ENCODE results near the gene STARD7.

Gene STARD7

DNA sequence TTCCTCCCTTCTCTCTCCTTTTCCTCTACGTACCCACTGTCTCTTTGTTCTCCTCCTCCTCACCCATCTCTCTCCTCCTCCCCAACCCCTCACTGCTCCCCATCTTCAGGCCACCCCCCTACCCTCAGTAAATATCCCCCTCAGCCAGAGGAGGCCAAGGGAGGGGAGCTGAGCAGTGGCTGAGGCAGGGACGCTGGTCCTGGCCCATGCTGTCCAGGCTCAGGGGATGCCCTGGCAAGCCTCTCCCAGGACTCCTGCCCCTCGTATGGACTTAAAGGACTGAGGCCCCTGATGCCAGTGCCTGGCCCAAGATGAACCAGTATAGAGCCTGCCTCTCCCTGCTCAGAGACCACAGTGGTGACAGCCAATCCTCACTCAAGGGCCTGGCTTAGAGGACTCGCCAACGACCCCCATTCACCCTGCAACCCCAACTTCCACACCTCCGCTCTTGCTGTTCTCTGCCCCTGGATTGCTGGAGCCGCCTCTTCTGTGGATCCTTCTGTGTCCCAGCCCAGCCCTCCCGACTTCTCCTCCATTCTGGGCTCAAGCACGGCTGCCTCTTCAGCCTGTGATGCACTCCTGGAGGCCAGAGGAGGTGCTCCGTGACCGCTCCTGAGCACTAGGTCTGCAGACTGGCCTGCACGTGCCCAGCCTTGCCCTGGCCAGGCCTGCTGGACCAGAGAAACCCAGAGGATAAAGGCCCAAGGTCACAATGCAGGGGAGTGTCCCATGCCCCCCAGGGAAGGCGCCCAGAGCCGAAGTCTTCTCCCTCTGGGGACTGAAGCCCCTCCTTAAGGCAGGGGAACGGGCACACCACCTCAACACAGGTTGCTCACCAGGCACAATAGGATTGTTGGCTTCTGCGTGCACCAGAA, 53.9 kb downstream of the STARD7 start:
- DNase-seq (ENCODE audit: low read depth), result no peak
- H3K4me3 ChIP-seq (ENCODE audit: low read depth, low read length), result no peak overlapping the region

DNA sequence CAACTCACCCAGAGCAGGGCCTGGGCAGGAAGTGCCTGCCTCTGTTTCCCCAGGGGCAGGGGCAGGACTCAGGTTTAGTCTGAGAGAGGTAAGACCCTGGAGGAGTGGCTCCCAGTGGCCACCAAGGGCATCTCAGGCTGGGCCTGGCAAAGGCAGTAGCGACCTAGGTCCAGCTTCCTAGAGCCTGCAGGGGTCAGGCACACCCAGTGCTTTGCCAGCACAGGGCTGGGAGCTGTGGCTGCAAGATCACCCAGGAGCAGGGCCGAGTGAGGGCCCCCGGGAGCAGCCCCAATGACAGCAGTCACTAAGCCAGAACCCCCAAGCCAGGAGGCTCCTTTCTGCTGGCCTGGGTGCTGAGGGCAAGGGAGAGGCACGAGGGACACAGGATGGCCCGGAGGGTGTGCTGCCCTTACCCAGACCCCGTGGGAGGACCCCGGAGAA, 54.6 kb downstream of the STARD7 start:
- no peak for DNase-seq (ENCODE audit: low read depth)
- H3K4me3 ChIP-seq (ENCODE audit: low read depth, low read length), result no peak overlapping the region

DNA sequence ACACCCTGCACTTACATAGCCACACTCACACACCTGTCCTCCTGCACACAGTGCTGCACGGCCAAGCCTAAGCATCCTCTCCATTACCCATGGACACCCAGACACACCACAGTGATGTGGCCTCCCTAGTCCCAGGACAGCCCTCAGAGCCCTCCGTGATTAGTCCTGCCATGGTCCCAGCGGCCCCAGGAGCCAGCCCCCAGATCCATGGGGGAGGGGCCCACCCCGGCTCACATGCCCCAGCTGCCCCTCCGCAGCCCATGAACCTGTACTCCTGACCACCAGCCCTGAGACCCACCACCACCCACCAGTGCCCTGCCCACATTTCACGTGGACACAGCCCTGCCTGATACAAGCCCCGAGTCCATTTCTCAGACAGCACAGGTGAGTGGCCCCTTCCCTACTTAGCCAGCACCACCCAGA, 55.3 kb downstream of the STARD7 start:
- no peak overlapping the region for H3K4me3 ChIP-seq (ENCODE audit: low read depth, low read length)
- DNase-seq (ENCODE audit: low read depth), result no peak

DNA sequence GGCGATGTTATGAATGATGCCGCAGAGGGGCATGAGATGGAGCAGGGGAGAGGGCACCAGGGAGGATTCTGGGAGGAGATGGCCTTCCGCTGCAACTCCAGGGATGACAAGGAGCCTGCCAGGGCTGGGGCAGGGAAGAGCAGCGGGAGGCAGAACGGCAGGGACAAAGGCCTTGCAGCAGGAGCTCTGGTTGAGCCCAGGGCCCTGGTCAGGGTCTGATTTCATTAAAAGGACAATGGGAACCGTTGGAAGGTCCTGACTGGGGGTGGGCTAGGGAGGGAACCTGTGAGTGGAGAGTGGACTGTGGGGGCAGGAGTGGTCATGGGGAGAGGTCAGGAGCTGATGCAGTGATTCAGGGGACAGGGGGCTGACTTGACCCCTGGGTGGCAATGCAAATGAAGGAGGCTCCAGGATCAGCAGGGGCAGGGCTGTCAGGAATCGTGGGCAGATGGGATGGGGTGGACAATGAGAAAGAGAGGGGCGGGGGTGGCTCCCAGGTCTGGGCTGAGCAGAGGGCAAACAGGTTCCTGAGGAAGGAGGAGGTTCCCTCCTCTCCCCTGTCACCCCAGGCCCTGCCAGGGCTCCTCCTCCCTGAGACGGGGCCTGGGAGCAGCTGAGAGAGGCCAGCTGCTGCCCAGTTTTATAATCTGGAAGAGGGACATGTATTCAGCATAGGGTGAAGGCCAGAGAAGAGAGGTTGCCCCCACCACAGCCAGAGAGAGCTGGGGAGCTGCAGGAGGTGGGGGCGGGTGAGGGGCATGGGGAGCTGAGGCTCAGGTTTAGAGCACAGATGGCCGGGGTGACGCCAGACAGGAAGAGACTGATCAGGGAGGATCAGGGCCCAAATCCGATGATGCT, 56.1 kb downstream of the STARD7 start:
- no peak overlapping the region for H3K4me3 ChIP-seq (ENCODE audit: low read depth, low read length)
- DNase-seq (ENCODE audit: low read depth), result no peak

DNA sequence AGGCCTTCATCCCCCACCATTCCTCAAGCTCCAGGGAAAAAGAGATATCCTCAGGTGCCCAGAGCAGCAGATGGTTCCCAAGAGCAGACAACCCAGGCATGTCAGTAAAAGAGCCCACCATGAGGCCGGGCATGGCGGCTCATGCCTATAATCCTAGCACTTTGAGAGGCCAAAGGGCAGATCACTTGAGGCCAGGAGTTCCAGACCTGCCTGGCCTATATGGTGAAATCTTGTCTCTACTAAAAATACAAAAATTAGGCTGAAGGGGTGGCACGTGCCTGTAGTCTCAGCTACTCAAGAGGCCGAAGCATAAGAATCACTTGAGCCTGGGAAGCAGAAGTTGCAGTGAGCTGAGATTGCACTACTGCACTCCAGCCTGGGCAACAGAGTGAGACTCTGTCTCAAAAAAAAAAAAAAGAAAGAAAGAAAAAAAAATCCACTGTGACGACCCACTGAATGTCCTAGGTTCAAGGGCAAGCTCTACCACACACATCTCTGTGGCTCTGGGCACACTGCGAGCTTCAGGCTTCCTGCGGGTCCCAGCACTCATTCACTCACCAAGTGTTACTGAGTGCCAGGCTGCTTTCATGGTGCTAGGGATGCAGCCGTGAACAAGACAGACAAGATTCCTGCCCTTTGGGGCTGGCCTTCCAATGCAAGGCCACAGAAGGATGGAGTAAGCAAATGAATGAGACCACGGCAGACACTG, 56.9 kb downstream of the STARD7 start:
- H3K4me3 ChIP-seq (ENCODE audit: low read depth, low read length), result no peak overlapping the region
- DNase-seq (ENCODE audit: low read depth), result no peak

DNA sequence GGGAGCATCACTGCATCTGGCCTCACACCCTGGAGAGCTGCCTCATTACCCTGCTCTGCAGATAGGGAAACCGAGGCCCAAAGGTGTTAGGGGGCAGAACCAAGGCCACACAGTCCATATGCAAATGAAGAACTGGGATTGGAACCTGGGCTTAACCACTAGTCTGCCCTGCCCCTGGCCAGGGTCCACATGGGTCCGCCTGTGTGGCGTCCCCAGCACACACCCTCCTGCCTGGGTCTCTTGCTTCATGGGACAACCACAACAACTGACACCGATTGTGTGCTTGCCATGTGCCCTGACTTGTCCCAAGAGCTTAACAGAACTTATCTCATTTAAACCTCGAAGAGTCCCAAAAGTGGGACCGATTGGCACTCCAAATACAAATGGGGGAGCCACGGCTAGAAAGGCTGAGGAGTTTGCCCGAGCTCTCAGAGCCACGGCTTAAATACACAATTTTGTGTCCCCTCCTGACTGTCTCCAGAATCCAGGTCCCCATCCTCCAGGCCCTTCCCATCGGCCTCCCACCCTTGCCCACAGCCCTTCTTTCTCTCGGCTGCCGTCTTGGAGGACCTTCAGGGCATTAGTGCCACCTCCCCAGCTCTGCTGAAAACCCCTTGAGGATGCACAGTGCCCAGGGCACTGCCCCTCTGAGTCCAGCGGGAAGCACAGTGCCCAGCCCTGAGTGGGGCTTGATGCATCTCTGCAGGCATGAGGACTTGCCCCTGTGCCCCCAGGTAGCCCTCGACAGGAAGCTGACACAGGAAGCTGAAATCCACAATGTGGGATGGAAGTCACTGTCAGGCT, 57.6 kb downstream of the STARD7 start:
- no peak for DNase-seq (ENCODE audit: low read depth)
- no peak overlapping the region for H3K4me3 ChIP-seq (ENCODE audit: low read depth, low read length)

DNA sequence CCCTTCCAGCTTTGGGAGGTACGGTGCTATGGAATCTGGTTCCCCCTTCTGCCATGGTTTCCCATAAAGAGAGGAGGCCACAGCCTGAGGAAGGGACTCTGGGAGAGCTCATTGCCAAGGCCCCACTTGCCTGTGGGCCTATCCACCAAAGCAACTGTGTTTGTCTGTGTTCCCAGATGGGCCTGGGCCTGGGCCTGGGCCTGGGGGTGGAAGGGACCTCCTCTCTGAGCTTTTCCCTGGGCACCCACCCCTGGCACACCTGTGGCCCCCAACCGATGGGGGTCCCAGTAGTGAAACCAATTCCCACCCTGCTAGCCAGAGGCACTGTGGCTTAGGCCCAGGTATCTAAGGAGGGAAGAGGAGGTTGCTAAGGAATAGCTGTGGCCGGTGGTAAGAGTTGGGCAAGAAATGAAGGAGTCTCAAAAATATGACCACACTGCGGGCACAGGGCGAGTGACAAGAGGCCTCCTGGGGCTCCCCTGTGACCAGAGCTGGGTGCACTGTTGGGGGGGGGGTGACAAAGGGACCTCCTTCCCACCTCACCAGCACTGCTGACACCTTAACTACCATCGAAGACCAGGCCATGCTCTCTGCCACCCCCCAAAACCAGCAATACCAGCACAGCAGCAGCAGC, 58.5 kb downstream of the STARD7 start:
- no peak overlapping the region for H3K4me3 ChIP-seq (ENCODE audit: low read depth, low read length)
- DNase-seq (ENCODE audit: low read depth), result no peak

DNA sequence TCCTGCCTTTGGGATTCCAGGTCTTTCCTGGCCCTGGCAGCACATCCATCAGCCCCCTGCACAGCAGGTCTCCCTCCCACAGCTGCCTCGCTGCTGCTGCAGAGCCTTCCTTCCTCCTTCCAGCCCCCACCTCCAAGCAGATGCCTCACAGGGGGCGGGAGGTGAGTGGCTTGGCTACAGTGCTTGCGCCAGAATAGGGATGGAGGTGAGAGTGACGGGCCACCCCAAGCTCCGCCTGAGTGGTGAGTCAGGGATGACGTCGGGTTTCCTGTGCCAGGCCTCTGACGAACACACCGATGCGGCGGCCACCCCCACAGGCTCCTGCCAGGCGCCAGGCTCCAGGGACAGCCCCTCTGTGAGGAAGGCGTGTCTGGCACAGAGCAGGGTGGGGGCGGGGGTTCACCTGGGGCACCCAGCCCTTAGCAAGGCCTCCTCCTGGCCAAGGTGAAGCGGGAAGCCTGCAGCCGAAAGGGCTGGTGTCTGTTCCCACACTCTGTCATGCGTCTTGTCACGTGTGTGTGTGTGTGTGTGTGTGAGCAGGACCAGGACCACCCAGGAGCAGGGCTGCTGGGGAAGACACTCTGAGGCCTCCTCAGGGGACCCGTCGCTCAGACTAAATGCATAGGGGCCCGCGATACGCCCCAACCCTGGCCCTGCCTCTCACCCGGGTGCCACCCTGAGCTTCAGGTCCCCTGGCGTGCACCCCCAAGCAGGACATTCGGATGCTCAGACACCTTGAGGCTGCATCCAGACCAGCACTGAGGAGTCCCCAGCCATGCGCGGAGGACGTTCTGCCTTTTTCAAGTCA, 60.0 kb downstream of the STARD7 start:
- H3K4me3 ChIP-seq (ENCODE audit: low read depth, low read length), result no peak overlapping the region

DNA sequence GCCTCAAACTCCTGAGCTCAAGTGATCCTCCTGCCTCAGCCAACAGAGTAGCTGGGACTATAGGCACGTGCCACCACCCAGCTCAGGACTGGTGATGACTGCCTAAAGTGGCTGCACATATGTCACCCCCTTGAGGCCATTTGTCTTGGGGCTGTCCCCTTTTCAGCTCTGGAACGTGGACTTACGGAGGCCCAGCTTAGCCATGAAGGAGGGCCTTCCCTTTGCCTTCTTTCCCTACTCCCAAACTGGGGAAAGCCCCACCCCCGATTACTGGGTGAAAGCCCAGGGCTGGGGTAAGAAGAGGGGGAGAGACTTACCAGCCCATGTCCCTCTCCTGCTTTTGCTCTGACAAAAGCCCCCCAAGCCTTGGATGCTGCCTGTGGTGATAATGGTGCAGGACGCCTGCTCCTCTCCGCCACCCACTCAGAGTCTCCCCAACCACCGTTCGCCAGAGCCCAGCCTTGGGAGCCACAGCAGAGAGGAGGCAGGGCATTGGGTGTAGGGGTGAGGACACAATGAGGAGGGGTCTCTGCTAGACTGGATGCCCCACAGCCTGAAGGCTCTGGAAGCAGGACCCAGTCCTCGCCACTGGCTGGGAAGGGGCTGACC, 60.9 kb downstream of the STARD7 start:
- DNase-seq (ENCODE audit: low read depth), result no peak
- no peak overlapping the region for H3K4me3 ChIP-seq (ENCODE audit: low read depth, low read length)

More for the DNA sequence above, 60.0 kb downstream of the STARD7 start:
- peak; percentile 89 for DNase-seq (ENCODE audit: low read depth)

DNA sequence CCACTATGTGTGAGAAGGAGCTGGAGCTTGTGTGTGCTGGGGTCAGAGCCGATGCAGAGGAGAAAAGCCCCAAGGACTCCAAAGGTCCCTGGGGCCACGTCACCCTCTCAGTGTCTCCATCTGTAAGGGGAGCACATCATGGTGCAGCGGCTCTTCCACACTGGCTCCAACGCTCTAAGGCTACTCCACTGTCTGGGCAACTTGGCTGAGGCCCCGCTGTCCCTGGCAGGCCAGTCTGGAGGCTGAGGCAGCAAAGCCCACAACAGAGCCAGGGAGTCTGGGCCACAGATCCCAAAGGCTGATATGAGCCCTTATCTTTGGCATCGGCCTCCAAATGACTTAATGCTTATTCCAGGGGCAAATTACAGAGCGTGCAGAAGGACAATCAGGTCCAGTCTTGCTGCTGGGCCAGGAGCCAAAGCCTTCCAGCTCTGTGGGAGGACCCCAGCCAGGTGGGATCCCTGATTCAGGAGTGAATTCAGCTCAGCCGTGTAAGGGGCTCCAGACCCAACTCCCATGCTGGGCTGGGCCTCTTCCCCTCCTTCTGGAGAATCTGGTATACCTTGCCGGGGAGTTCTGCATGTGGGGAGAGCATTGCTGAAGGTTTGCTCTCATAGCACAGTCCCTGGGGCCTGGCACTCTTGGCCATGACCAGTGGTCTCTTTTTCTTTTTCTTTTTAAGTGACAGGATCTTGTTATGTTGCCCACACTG, 61.6 kb downstream of the STARD7 start:
- no peak for DNase-seq (ENCODE audit: low read depth)
- H3K4me3 ChIP-seq (ENCODE audit: low read depth, low read length), result no peak overlapping the region

DNA sequence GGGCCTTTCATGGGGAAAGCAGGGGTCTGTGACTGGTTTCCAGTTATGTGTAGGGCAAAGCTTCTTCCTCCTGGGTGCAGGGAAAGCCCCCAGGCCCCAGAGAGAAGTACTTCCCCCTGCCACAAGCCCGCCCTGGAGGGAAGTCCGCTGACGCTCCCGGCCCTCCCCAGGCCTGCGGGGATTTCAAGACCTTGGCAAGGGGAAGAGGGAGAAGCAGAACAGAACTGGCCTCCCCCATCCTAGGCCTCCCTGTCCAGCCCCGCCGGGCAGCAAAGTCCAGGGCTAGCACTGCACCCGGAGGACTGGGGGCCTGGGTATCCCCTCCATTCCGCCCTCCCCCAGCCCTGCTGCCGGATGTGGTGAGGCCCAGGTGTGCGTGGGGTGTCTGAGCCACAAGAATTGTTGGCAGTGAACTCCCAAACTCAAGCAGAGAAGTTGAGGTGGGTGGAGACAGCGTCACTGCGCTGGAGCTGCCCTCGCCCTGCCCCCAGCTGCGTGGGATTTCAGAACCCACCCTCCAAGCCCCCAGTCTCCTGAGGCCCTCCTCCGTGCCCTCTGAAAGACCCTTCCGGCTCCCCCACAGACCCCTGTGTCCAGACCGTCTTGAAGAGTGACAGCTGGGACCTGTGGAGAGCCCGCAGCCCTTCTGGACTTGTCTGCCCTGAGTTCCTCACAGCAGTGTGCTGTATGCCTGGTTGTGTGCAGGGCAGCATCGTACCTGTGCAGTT, 62.3 kb downstream of the STARD7 start:
- H3K4me3 ChIP-seq (ENCODE audit: low read depth, low read length), result no peak overlapping the region
- no peak for DNase-seq (ENCODE audit: low read depth)

DNA sequence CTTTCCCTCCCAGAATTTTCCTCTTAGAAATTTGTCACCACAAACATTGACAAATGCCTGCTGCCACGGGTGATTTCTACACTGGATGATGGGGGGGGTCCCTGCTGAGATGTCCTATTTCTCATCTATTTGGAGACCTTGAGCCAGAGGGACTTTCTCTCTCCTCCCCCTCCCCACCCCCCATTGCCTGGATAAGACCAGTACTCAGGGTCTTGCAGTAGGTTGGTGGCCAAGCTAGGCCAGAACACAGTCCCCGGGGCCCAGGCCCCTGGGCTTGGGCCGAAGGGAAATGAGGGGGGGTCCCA, 62.8 kb downstream of the STARD7 start:
- H3K4me3 ChIP-seq (ENCODE audit: low read depth, low read length), result peak overlapping the region; percentile 55
- DNase-seq (ENCODE audit: low read depth), result no peak

DNA sequence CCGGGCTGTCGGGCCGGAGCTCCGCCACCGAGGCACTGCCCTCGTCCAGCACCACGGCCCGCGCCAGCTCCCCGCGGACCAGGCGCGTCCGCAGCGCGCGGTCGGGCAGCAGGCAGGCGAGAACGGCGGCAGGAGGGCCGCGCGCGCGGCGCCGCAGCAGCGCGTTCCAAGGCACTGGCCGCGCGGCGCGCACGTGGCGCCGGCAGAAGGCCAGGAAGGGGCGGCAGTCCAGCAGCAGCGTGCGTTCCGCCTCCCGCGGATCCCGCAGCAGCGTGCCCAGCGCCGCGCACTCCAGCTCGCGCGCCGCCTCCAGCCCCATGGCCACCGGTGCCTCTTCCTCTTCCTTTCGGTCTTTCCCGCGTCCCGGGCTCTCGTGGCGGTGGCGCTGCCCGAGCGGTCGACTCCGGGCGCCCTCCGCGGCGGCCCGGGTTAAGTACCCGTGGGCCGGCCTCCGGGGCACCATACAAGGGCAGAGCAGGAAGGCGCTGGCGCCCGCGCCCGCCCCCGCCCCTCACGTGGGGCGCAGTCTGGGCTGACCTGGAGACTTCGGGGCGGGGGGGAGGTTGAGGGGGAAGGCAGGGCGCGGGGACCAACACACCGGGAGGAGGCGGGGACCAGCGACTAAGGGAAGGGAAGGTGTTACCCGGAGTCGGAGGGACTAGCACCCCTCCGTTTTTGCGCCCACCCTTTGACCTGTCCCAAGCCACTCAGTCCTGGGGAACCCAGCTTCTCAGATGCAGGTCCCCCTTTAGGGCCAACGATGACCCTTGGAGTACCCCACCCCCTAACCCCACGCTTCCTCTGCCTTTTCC, 63.4 kb downstream of the STARD7 start, which contains the start of gene DUSP2:
Gene DUSP2, minus strand, starts transcription at position 405 of the 812 bp plus-strand sequence. Its CDS starts 86 bp downstream, at position 319.
- DNase-seq (ENCODE audit: low read depth), result no peak
- H3K4me3 ChIP-seq (ENCODE audit: low read depth, low read length), result peak within 1 kb of the TSS; percentile 55

DNA sequence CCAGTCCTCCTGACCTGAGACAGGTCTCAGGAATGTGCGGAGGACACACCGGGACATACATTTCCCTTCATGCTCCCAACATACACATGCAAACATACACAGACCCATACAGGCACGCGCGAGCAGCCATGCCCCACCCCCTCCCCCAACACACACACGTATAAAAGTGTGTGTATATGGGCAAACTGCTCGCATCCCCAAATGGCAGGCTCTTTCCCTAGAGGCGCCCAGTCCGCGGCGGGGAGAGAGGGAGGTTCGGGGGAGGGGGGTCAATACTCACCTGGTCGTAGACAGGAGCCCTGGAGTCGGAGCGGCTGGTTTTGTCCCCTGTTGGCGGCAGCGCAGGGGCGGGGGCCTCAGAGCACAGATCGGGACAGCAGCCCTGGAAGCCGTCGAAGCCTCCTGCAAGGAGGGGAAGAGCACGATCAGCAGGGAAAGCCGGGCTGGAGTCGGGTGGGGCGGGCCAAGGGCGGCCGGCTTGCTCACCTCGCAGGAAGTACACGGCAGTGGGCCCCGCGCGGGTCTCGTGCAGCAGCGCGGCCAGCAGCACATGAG, 64.1 kb downstream of the STARD7 start:
- no peak for DNase-seq (ENCODE audit: low read depth)
- H3K4me3 ChIP-seq (ENCODE audit: low read depth, low read length), result peak overlapping the region; percentile 55

DNA sequence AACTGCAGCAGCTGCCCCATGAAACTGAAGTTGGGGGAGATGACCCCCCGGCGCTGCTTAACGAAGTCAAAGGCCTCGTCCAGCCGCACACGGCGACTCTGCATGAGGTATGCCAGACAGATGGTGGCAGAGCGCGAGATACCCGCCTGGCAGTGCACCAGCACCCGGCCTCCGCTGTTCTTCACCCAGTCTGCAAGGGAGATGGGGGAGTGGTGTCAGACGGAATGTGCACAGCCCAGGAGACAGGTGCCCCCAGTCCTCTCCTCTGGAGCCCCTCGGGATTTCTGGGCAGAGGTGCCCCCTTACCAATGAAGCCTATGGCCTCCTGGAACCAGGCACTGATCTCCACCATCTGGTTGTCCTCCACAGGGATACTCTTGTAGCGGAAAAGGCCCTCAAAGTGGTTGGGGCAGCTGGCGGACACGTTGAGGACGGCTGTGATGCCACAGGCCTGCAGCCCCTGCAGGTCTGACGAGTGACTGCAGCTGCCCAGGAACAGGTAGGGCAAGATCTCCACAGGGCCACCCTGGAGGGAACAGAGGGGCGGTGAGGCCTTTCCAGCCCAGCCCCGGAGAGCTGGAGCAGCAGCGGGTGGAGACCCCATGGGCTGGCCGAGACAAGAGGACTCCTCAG, 64.7 kb downstream of the STARD7 start:
- no peak for DNase-seq (ENCODE audit: low read depth)
- peak overlapping the region; percentile 55 for H3K4me3 ChIP-seq (ENCODE audit: low read depth, low read length)
